SJCRH30 (cell line): ENCODE results near the gene MEI4. TPM values are rescaled to one million over a fixed set of nuclear protein-coding genes. Genes with fewer than 3 reads are reported as not detected.
"Not testable (repeated sequence)": the region's sequence is repeated elsewhere in the genome, so short reads cannot be mapped to it uniquely, and the experiment has no call there.

Experiments used
- DNase-seq, 2 experiments: peaks; one replicate each; pipeline ENCODE4 v3.0.0-alpha.2; 2015 to 2020
- H3K27ac ChIP-seq: fragments of 250-450 bp; sonication (Bioruptor Pico); 2 replicates; pipeline ENCODE4 v1.5.1; 2020; ENCODE audit warnings: mild to moderate bottlenecking, moderate library complexity
- H3K27me3 ChIP-seq: fragments of 250-450 bp; sonication (Bioruptor Pico); 2 replicates; pipeline ENCODE4 v1.5.1; 2020; ENCODE audit warnings: mild to moderate bottlenecking, moderate library complexity
- H3K36me3 ChIP-seq: fragments of 250-450 bp; sonication (Bioruptor Pico); 2 replicates; pipeline ENCODE4 v1.5.1; 2020; ENCODE audit warnings: mild to moderate bottlenecking, moderate library complexity
- H3K4me1 ChIP-seq: fragments of 250-450 bp; sonication (Bioruptor Pico); 2 replicates; pipeline ENCODE4 v1.5.1; 2020; ENCODE audit warnings: mild to moderate bottlenecking, moderate library complexity
- H3K4me3 ChIP-seq: fragments of 250-450 bp; sonication (Bioruptor Pico); 2 replicates; pipeline ENCODE4 v1.5.1; 2020; ENCODE audit warnings: mild to moderate bottlenecking, moderate library complexity
- H3K9me3 ChIP-seq: fragments of 250-450 bp; sonication (Bioruptor Pico); replicated peaks from 2 replicates; pipeline ENCODE4 v1.5.1; 2020; ENCODE audit warnings: mild to moderate bottlenecking, moderate library complexity
- total RNA-seq: library from RNA; depleted of rRNA; stranded (reverse); fragments of >200 nt; shearing (Covaris generic); gene quantifications from 2 replicates; pipeline ENCODE4 v1.2.3, GENCODE V29; 2014

The MEI4 gene
- total RNA-seq, 1 experiment from 2014 or later = not detected

- H3K4me3 ChIP-seq = no peak overlapping the region
- DNase-seq = no peak
- H3K4me1 ChIP-seq = no peaks in the 10 kb centered on the region
- no peak overlapping the region for H3K27ac ChIP-seq
- H3K36me3 ChIP-seq = no peaks in the 10 kb centered on the region
- H3K27me3 ChIP-seq = no peaks in the 10 kb centered on the region
- no peaks in the 10 kb centered on the region for H3K9me3 ChIP-seq
These were observed 977 bp downstream of the MEI4 start for GRCh38 chr6:77653816-77654215.

- not testable (repeated sequence) for H3K9me3 ChIP-seq, H3K27me3 ChIP-seq, DNase-seq, H3K36me3 ChIP-seq, H3K4me3 ChIP-seq, H3K4me1 ChIP-seq, H3K27ac ChIP-seq
These were observed 2.2 kb downstream of the MEI4 start for GRCh38 chr6:77655035-77655434.

GRCh38 chr6:77656999-77657764, 4.3 kb downstream of the MEI4 start:
- Histone ChIP-seq H3K4me1 (no peaks in the 10 kb centered on the region), H3K27ac (no peak overlapping the region), H3K9me3 (no peaks in the 10 kb centered on the region), H3K36me3 (no peaks in the 10 kb centered on the region), H3K4me3 (no peak overlapping the region), H3K27me3 (no peaks in the 10 kb centered on the region)
- DNase-seq = no peak

- Histone ChIP-seq H3K4me1 (no peaks in the 10 kb centered on the region), H3K9me3 (no peaks in the 10 kb centered on the region), H3K27ac (no peak overlapping the region), H3K36me3 (no peaks in the 10 kb centered on the region), H3K27me3 (no peaks in the 10 kb centered on the region), H3K4me3 (no peak overlapping the region)
- DNase-seq = no peak
These were observed 13.5 kb downstream of the MEI4 start for GRCh38 chr6:77666340-77666739.

GRCh38 chr6:77666846-77667245, 14.0 kb downstream of the MEI4 start:
- DNase-seq = no peak
- Histone ChIP-seq H3K27ac (no peak overlapping the region), H3K36me3 (no peaks in the 10 kb centered on the region), H3K9me3 (no peaks in the 10 kb centered on the region), H3K27me3 (no peaks in the 10 kb centered on the region), H3K4me3 (no peak overlapping the region), H3K4me1 (no peaks in the 10 kb centered on the region)

GRCh38 chr6:77669913-77670312, 17.1 kb downstream of the MEI4 start:
- Histone ChIP-seq H3K4me1 (no peaks in the 10 kb centered on the region), H3K27me3 (no peaks in the 10 kb centered on the region), H3K27ac (no peak overlapping the region), H3K4me3 (no peak overlapping the region), H3K36me3 (no peaks in the 10 kb centered on the region), H3K9me3 (no peaks in the 10 kb centered on the region)
- DNase-seq = no peak

- Histone ChIP-seq H3K27ac (no peak overlapping the region), H3K36me3 (no peaks in the 10 kb centered on the region), H3K4me3 (no peak overlapping the region)
These were observed 21.4 kb downstream of the MEI4 start for GRCh38 chr6:77674211-77674610.

GRCh38 chr6:77678048-77678447, 25.2 kb downstream of the MEI4 start:
- Histone ChIP-seq H3K27ac (no peak overlapping the region), H3K27me3 (0 out of 2 replicates have a peak, but pooled peaks cover 2% of the 10 kb centered on the region), H3K4me3 (no peak overlapping the region), H3K9me3 (no peaks in the 10 kb centered on the region), H3K4me1 (no peaks in the 10 kb centered on the region), H3K36me3 (no peaks in the 10 kb centered on the region)
- no peak for DNase-seq

More at GRCh38 chr6:77674211-77674610, 21.4 kb downstream of the MEI4 start:
- no peaks in the 10 kb centered on the region for H3K9me3 ChIP-seq
- DNase-seq = no peak
- 0 out of 2 replicates have a peak, but pooled peaks cover 2% of the 10 kb centered on the region for H3K27me3 ChIP-seq
- H3K4me1 ChIP-seq = no peaks in the 10 kb centered on the region

GRCh38 chr6:77683515-77683914, 30.7 kb downstream of the MEI4 start:
- Histone ChIP-seq H3K36me3 (no peaks in the 10 kb centered on the region), H3K9me3 (no peaks in the 10 kb centered on the region), H3K4me1 (no peaks in the 10 kb centered on the region), H3K27ac (no peak overlapping the region), H3K4me3 (no peak overlapping the region), H3K27me3 (no peaks in the 10 kb centered on the region)
- DNase-seq = no peak

- H3K27ac ChIP-seq = no peak overlapping the region
- DNase-seq = no peak
- no peak overlapping the region for H3K4me3 ChIP-seq
- H3K36me3 ChIP-seq = no peaks in the 10 kb centered on the region
- no peaks in the 10 kb centered on the region for H3K27me3 ChIP-seq
- no peaks in the 10 kb centered on the region for H3K4me1 ChIP-seq
- no peaks in the 10 kb centered on the region for H3K9me3 ChIP-seq
These were observed 34.1 kb downstream of the MEI4 start for GRCh38 chr6:77686931-77687330.

GRCh38 chr6:77688649-77689048, 35.8 kb downstream of the MEI4 start:
- Histone ChIP-seq H3K4me1 (no peaks in the 10 kb centered on the region), H3K9me3 (no peaks in the 10 kb centered on the region), H3K36me3 (no peaks in the 10 kb centered on the region), H3K27ac (no peak overlapping the region), H3K4me3 (no peak overlapping the region), H3K27me3 (no peaks in the 10 kb centered on the region)
- no peak for DNase-seq

- H3K4me1 ChIP-seq = not testable (repeated sequence)
These were observed 47.3 kb downstream of the MEI4 start for GRCh38 chr6:77700095-77700494.

GRCh38 chr6:77707603-77708002, 54.8 kb downstream of the MEI4 start:
- no peaks in the 10 kb centered on the region for H3K4me1 ChIP-seq

More at GRCh38 chr6:77700095-77700494, 47.3 kb downstream of the MEI4 start:
- H3K27me3 ChIP-seq, H3K36me3 ChIP-seq, H3K27ac ChIP-seq, DNase-seq, H3K4me3 ChIP-seq, H3K9me3 ChIP-seq: not testable (repeated sequence)

GRCh38 chr6:77715588-77715987, 62.7 kb downstream of the MEI4 start:
- Histone ChIP-seq H3K4me1 (no peaks in the 10 kb centered on the region), H3K27ac (no peak overlapping the region), H3K27me3 (no peaks in the 10 kb centered on the region), H3K9me3 (no peaks in the 10 kb centered on the region), H3K36me3 (no peaks in the 10 kb centered on the region), H3K4me3 (no peak overlapping the region)
- no peak for DNase-seq

More at GRCh38 chr6:77707603-77708002, 54.8 kb downstream of the MEI4 start:
- Histone ChIP-seq H3K27me3 (no peaks in the 10 kb centered on the region), H3K4me3 (no peak overlapping the region), H3K27ac (no peak overlapping the region), H3K36me3 (no peaks in the 10 kb centered on the region), H3K9me3 (no peaks in the 10 kb centered on the region)
- DNase-seq = no peak

- Histone ChIP-seq H3K4me3 (no peak overlapping the region), H3K36me3 (no peaks in the 10 kb centered on the region), H3K27ac (no peak overlapping the region), H3K27me3 (no peaks in the 10 kb centered on the region), H3K9me3 (no peaks in the 10 kb centered on the region), H3K4me1 (no peaks in the 10 kb centered on the region)
- DNase-seq = no peak
These were observed 63.5 kb downstream of the MEI4 start for GRCh38 chr6:77716311-77716710.

GRCh38 chr6:77736010-77736409, 83.2 kb downstream of the MEI4 start:
- DNase-seq = peak in 1 of 2 experiments; percentile 1

More at GRCh38 chr6:77736010-77736409, 83.2 kb downstream of the MEI4 start:
- not testable (repeated sequence) for H3K27ac ChIP-seq, H3K4me1 ChIP-seq, H3K36me3 ChIP-seq, H3K27me3 ChIP-seq, H3K4me3 ChIP-seq, H3K9me3 ChIP-seq
